Neural cell (in vitro differentiated cells): ENCODE measurements around the gene YBX2. TPM values are rescaled to one million over a fixed set of nuclear protein-coding genes. Genes with fewer than 3 reads are reported as not detected.
A peak's percentile ranks its signal among the peaks of the same experiment; 100 is the strongest.

Experiments
- H2AFZ ChIP-seq: fragments of 200-600, 300-800 bp; sonication (generic), shearing (Covaris generic); 2 replicates; pipeline ENCODE4 v1.6.0; 2014; ENCODE audit warnings: low read depth, mild to moderate bottlenecking, antibody characterized with exemption, low read length, moderate library complexity
- H3F3A ChIP-seq: fragments of 200-600 bp; shearing (Covaris generic); 2 replicates; pipeline ENCODE4 v1.6.1; 2016; ENCODE audit warnings: mild to moderate bottlenecking, moderate library complexity, mixed read lengths, antibody characterized with exemption, low read length; ENCODE audit not compliant: insufficient read depth, poor library complexity, severe bottlenecking
- H3K27ac ChIP-seq: fragments of 200-600, 300-800 bp; sonication (generic), shearing (Covaris generic); 2 replicates; pipeline ENCODE4 v1.5.1; 2014; ENCODE audit warnings: mild to moderate bottlenecking, low read length, moderate library complexity
- H3K27me3 ChIP-seq: fragments of 300-800, 200-600 bp; sonication (generic), shearing (Covaris generic); 2 replicates; pipeline ENCODE4 v1.6.0; 2014; ENCODE audit warnings: mild to moderate bottlenecking, low read depth, low read length, moderate library complexity; ENCODE audit not compliant: insufficient read depth
- H3K36me3 ChIP-seq: fragments of 300-800, 200-600 bp; sonication (generic), shearing (Covaris generic); 2 replicates; pipeline ENCODE4 v1.5.1; 2014; ENCODE audit warnings: mild to moderate bottlenecking, antibody characterized with exemption, low read length, moderate library complexity; ENCODE audit not compliant: insufficient read depth
- H3K4me2 ChIP-seq: fragments of 300-800, 200-600 bp; sonication (generic), shearing (Covaris generic); 2 replicates; pipeline ENCODE4 v1.6.0; 2014; ENCODE audit warnings: mild to moderate bottlenecking, low read length
- H3K4me3 ChIP-seq: fragments of 300-800, 200-600 bp; sonication (generic), shearing (Covaris generic); 2 replicates; pipeline ENCODE4 v1.5.1; 2014; ENCODE audit warnings: mild to moderate bottlenecking, low read length, moderate library complexity
- H3K79me2 ChIP-seq: fragments of 200-600 bp; shearing (Covaris generic); replicated peaks from 2 replicates; pipeline ENCODE4 v1.6.0; 2014; ENCODE audit warnings: mild to moderate bottlenecking, low read length, moderate library complexity; ENCODE audit not compliant: insufficient read depth
- H3K9ac ChIP-seq: fragments of 300-800, 200-600 bp; sonication (generic), shearing (Covaris generic); 2 replicates; pipeline ENCODE4 v1.6.1; 2016; ENCODE audit warnings: mild to moderate bottlenecking, low read length, mixed read lengths
- H3K9me2 ChIP-seq: fragments of 200-600 bp; shearing (Covaris generic); 2 replicates; pipeline ENCODE4 v1.6.1; 2016; ENCODE audit warnings: mild to moderate bottlenecking, low read length, mixed read lengths; ENCODE audit not compliant: insufficient read depth
- H3K9me3 ChIP-seq: fragments of 200-600, 300-800 bp; sonication (generic), shearing (Covaris generic); 2 replicates; pipeline ENCODE4 v1.6.1; 2016; ENCODE audit warnings: mild to moderate bottlenecking, mixed run types, low read length, moderate library complexity, mixed read lengths
- H4K20me1 ChIP-seq: fragments of 200-600 bp; shearing (Covaris generic); 2 replicates; pipeline ENCODE4 v1.6.1; 2016; ENCODE audit warnings: mild to moderate bottlenecking, mixed run types; ENCODE audit not compliant: insufficient read depth
- CTCF ChIP-seq: fragments of 450-650 bp; IDR thresholded peaks from 2 replicates; pipeline ENCODE4 v1.5.1; 2014; ENCODE audit warnings: antibody characterized with exemption, mild to moderate bottlenecking, moderate library complexity; ENCODE audit not compliant: poor library complexity, severe bottlenecking
- EP300 ChIP-seq: fragments of 450-650 bp; conservative IDR thresholded peaks from 2 replicates; pipeline ENCODE4 v1.6.1; 2014; ENCODE audit warnings: antibody characterized with exemption, mild to moderate bottlenecking, moderate library complexity; ENCODE audit not compliant: poor library complexity, severe bottlenecking
- EZH2 ChIP-seq: fragments of 200-600, 300-800 bp; shearing (Covaris generic), sonication (generic); IDR thresholded peaks from 2 replicates; pipeline ENCODE4 v1.6.1; 2014; ENCODE audit warnings: antibody characterized with exemption, low read length, borderline replicate concordance, mild to moderate bottlenecking; ENCODE audit not compliant: insufficient read depth, poor library complexity, severe bottlenecking
- MXI1 ChIP-seq: fragments of 450-650 bp; conservative IDR thresholded peaks from 2 replicates; pipeline ENCODE4 v1.6.1; 2014; ENCODE audit warnings: antibody characterized with exemption, mild to moderate bottlenecking; ENCODE audit not compliant: poor library complexity, severe bottlenecking
- POLR2AphosphoS5 ChIP-seq: IDR thresholded peaks from 2 replicates; pipeline ENCODE4 v1.6.1; 2012
- RAD21 ChIP-seq: fragments of 450-650 bp; conservative IDR thresholded peaks from 2 replicates; pipeline ENCODE4 v1.6.1; 2014; ENCODE audit warnings: antibody characterized with exemption, mild to moderate bottlenecking, moderate library complexity
- REST ChIP-seq: IDR thresholded peaks from 2 replicates; pipeline ENCODE4 v1.6.1; 2012; ENCODE audit warnings: borderline replicate concordance
- SMC3 ChIP-seq: fragments of 450-650 bp; conservative IDR thresholded peaks from 2 replicates; pipeline ENCODE4 v1.6.1; 2014; ENCODE audit warnings: antibody characterized with exemption, mild to moderate bottlenecking, moderate library complexity; ENCODE audit not compliant: poor library complexity
- TAF1 ChIP-seq: IDR thresholded peaks from 2 replicates; pipeline ENCODE4 v1.6.1; 2012; ENCODE audit warnings: low read depth
- polyA plus RNA-seq: library from polyadenylated mRNA; depleted of rRNA; stranded (reverse); fragments of >200 nt; gene quantifications from 2 replicates; pipeline ENCODE4 v1.2.3, GENCODE V29; 2014

The YBX2 gene
- polyA plus RNA-seq, 1 donor from 2014 or later, result 2.1 TPM

- Histone ChIP-seq H3K27ac (peak within 1 kb of the TSS; percentile 84), H3K36me3 (no peaks in the 10 kb centered on the region), H3K9me3 (no peaks in the 10 kb centered on the region), H3K9me2 (no peaks in the 10 kb centered on the region), H3K9ac (peak within 1 kb of the TSS; percentile 86), H4K20me1 (peaks cover 12% of the 10 kb centered on the region), H3F3A (no peaks in the 10 kb centered on the region), H3K4me2 (peak within 1 kb of the TSS; percentile 89), H2AFZ (peak within 1 kb of the TSS; percentile 60), H3K79me2 (peaks cover 29% of the 10 kb centered on the region), H3K4me3 (peak within 1 kb of the TSS; percentile 91), H3K27me3 (no peaks in the 10 kb centered on the region)
- TF ChIP-seq EP300 (peak; percentile 31), TAF1 (peak; percentile 66), MXI1 (peak; percentile 88), EZH2 (no peak), POLR2AphosphoS5 (peak; percentile 73)
These were observed 12.7 kb upstream of the YBX2 start, which contains the start of gene EIF5A for GRCh38 chr17:7306911-7307685. Gene EIF5A, plus strand, starts transcription at chr17:7307628. Its CDS starts 2,008 bp downstream, at chr17:7309636.

GRCh38 chr17:7304179-7304578, 9.7 kb upstream of the YBX2 start:
- H3K36me3 ChIP-seq, result no peaks in the 10 kb centered on the region
- H3F3A ChIP-seq, result no peaks in the 10 kb centered on the region
- no peak overlapping the region for H3K4me2 ChIP-seq
- TF ChIP-seq MXI1 (no peak), RAD21 (no peak), SMC3 (no peak), POLR2AphosphoS5 (no peak), CTCF (no peak), TAF1 (no peak), EP300 (no peak), REST (no peak)
- H3K4me3 ChIP-seq, result no peak overlapping the region
- H3K9ac ChIP-seq, result no peak overlapping the region
- H3K79me2 ChIP-seq, result peaks cover 12% of the 10 kb centered on the region
- H3K27ac ChIP-seq, result no peak overlapping the region
- peaks cover 8% of the 10 kb centered on the region for H4K20me1 ChIP-seq
- H3K9me2 ChIP-seq, result no peaks in the 10 kb centered on the region
- no peaks in the 10 kb centered on the region for H3K9me3 ChIP-seq
- no peak overlapping the region for H2AFZ ChIP-seq
- H3K27me3 ChIP-seq, result no peaks in the 10 kb centered on the region
